GM18505 (cell line): ENCODE data around the gene PLK4.
"Not testable (repeated sequence)": the region's sequence is repeated elsewhere in the genome, so short reads cannot be mapped to it uniquely, and the experiment has no call there.

Experiments
- ATAC-seq: cut with Tn5 transposase; IDR thresholded peaks from one replicate; pipeline ENCODE4 v1.9.1; 2021; ENCODE audit not compliant: unreplicated experiment
- POLR2A ChIP-seq: IDR thresholded peaks from 4 replicates; pipeline ENCODE4 v1.6.1; 2011; ENCODE audit warnings: borderline replicate concordance; ENCODE audit not compliant: insufficient read depth, insufficient read length; ENCODE audit errors: extremely low read depth

The PLK4 gene

GRCh38 chr4:127870281-127870680 lies 10.4 kb upstream of the PLK4 start:
- no peak for ATAC-seq
- TF ChIP-seq POLR2A = no peak

GRCh38 chr4:127870688-127871087 lies 10.0 kb upstream of the PLK4 start:
- no peak for ATAC-seq
- no peak for TF ChIP-seq POLR2A

- no peak for ATAC-seq
- no peak for TF ChIP-seq POLR2A
These were observed 4.9 kb upstream of the PLK4 start for GRCh38 chr4:127875791-127876190.

- TF ChIP-seq POLR2A = peak; percentile 36
- ATAC-seq = peak; percentile 41
These were observed 821 bp downstream of the PLK4 start for GRCh38 chr4:127881563-127881864.

- no peak for ATAC-seq
- TF ChIP-seq POLR2A = no peak
These were observed 7.9 kb downstream of the PLK4 start for GRCh38 chr4:127888559-127888958.

- no peak for ATAC-seq
These were observed 9.2 kb downstream of the PLK4 start for GRCh38 chr4:127889903-127890302.

GRCh38 chr4:127896069-127896468 lies 15.4 kb downstream of the PLK4 start:
- TF ChIP-seq POLR2A = no peak
- no peak for ATAC-seq

More at GRCh38 chr4:127889903-127890302, 9.2 kb downstream of the PLK4 start:
- no peak for TF ChIP-seq POLR2A

GRCh38 chr4:127896528-127896927 lies 15.8 kb downstream of the PLK4 start:
- TF ChIP-seq POLR2A = no peak
- no peak for ATAC-seq

GRCh38 chr4:127899682-127900081 lies 19.0 kb downstream of the PLK4 start:
- ATAC-seq = not testable (repeated sequence)

- TF ChIP-seq POLR2A = no peak
- ATAC-seq = no peak
These were observed 24.3 kb downstream of the PLK4 start for GRCh38 chr4:127905029-127905428.

- ATAC-seq = no peak
- TF ChIP-seq POLR2A = no peak
These were observed 35.8 kb downstream of the PLK4 start for GRCh38 chr4:127916512-127916911.

GRCh38 chr4:127917151-127917550 lies 36.5 kb downstream of the PLK4 start:
- TF ChIP-seq POLR2A = no peak
- ATAC-seq = no peak

- ATAC-seq = no peak
- no peak for TF ChIP-seq POLR2A
These were observed 39.8 kb downstream of the PLK4 start for GRCh38 chr4:127920521-127920920.

GRCh38 chr4:127922226-127922625 lies 41.5 kb downstream of the PLK4 start:
- no peak for TF ChIP-seq POLR2A
- ATAC-seq = no peak

- ATAC-seq = not testable (repeated sequence)
These were observed 45.0 kb downstream of the PLK4 start for GRCh38 chr4:127925720-127926119.

- ATAC-seq = no peak
- TF ChIP-seq POLR2A = no peak
These were observed 49.5 kb downstream of the PLK4 start for GRCh38 chr4:127930175-127930574.

- ATAC-seq = not testable (repeated sequence)
These were observed 51.1 kb downstream of the PLK4 start for GRCh38 chr4:127931836-127932235.
